AG04449 (cell line): Measurements from ENCODE around the gene HEATR5B.

ENCODE experiments used
- CTCF ChIA-PET: fragments of 350-600 bp; formaldehyde crosslinking; extraction: SDS; loops from one replicate; lab custom pipeline; 2021; ENCODE audit warnings: antibody characterized with exemption; lab: Yijun Ruan, JAX
- POLR2A ChIA-PET: fragments of 400-600, 350-600 bp; formaldehyde crosslinking; extraction: SDS; loops from one replicate; lab custom pipeline; 2020; ENCODE audit warnings: antibody characterized with exemption, inconsistent platforms; lab: Yijun Ruan, JAX
- DNase-seq: peaks from one replicate; pipeline ENCODE4 v3.0.0-alpha.2; 2010; ENCODE audit warnings: low read depth, low spot score
- H3K4me3 ChIP-seq: 2 replicates; pipeline ENCODE4 v1.5.1; 2011; ENCODE audit warnings: low read depth, mild to moderate bottlenecking, control low read depth, low read length
- CTCF ChIP-seq: IDR thresholded peaks from one replicate; pipeline ENCODE4 v1.5.1; 2011; ENCODE audit warnings: mild to moderate bottlenecking, moderate library complexity, low read length, control low read depth, inconsistent platforms; ENCODE audit not compliant: insufficient read depth; ENCODE audit errors: missing control alignments

Gene HEATR5B

GRCh38 chr2:36963734-36964133 is 120.4 kb downstream of the HEATR5B start:
- no peak for TF ChIP-seq CTCF
- CTCF ChIA-PET, result no interaction called here
- no peak overlapping the region for H3K4me3 ChIP-seq
- POLR2A ChIA-PET, result no interaction called here
- DNase-seq, result no peak

- no peak overlapping the region for H3K4me3 ChIP-seq
- ChIA-PET POLR2A (no interaction called here), CTCF (no interaction called here)
- no peak for DNase-seq
- no peak for TF ChIP-seq CTCF
These were observed 121.1 kb downstream of the HEATR5B start for GRCh38 chr2:36963106-36963505.

GRCh38 chr2:36960773-36961172 is 123.4 kb downstream of the HEATR5B start:
- ChIA-PET POLR2A (no interaction called here), CTCF (no interaction called here)
- H3K4me3 ChIP-seq, result no peak overlapping the region
- no peak for DNase-seq
- TF ChIP-seq CTCF, result no peak

- POLR2A ChIA-PET, result no interaction called here
- TF ChIP-seq CTCF, result no peak
- CTCF ChIA-PET, result no interaction called here
- no peak for DNase-seq
- H3K4me3 ChIP-seq, result no peak overlapping the region
These were observed 124.0 kb downstream of the HEATR5B start for GRCh38 chr2:36960005-36960675.

- CTCF ChIA-PET, result no interaction called here
- H3K4me3 ChIP-seq, result no peak overlapping the region
- POLR2A ChIA-PET, result no interaction called here
- no peak for TF ChIP-seq CTCF
- no peak for DNase-seq
These were observed 129.1 kb downstream of the HEATR5B start for GRCh38 chr2:36954977-36955607.

GRCh38 chr2:36952748-36953197 is 131.4 kb downstream of the HEATR5B start:
- ChIA-PET POLR2A (no interaction called here), CTCF (no interaction called here)
- H3K4me3 ChIP-seq, result no peak overlapping the region
- no peak for DNase-seq
- TF ChIP-seq CTCF, result no peak
